Osteocyte (in vitro differentiated cells): ENCODE results near the gene IGHMBP2. TPM values are rescaled to one million over a fixed set of nuclear protein-coding genes. Genes with fewer than 3 reads are reported as not detected.

Experiments
- DNase-seq: peaks from one replicate; pipeline ENCODE4 v3.0.0; 2021; ENCODE audit warnings: mixed read lengths; ENCODE audit not compliant: unreplicated experiment; ENCODE audit errors: extremely low spot score
- H3K27ac Mint-ChIP-seq: one replicate; pipeline ENCODE4 v1.8.0; 2021; ENCODE audit warnings: mild to moderate bottlenecking, mixed read lengths; ENCODE audit not compliant: unreplicated experiment
- H3K27me3 Mint-ChIP-seq: one replicate; pipeline ENCODE4 v1.8.0; 2021; ENCODE audit warnings: mixed read lengths; ENCODE audit not compliant: unreplicated experiment
- H3K36me3 Mint-ChIP-seq: one replicate; pipeline ENCODE4 v1.8.0; 2021; ENCODE audit warnings: mixed read lengths; ENCODE audit not compliant: unreplicated experiment
- H3K4me1 Mint-ChIP-seq: one replicate; pipeline ENCODE4 v1.8.0; 2021; ENCODE audit warnings: mixed read lengths; ENCODE audit not compliant: unreplicated experiment
- H3K4me3 Mint-ChIP-seq: one replicate; pipeline ENCODE4 v1.8.0; 2021; ENCODE audit warnings: mild to moderate bottlenecking, moderate library complexity, mixed read lengths; ENCODE audit not compliant: unreplicated experiment
- H3K9me3 Mint-ChIP-seq: one replicate; pipeline ENCODE4 v1.8.0; 2021; ENCODE audit warnings: mixed read lengths; ENCODE audit not compliant: unreplicated experiment
- CTCF ChIP-seq: fragments of 200-600 bp; sonication (generic); IDR thresholded peaks from 2 replicates; pipeline ENCODE4 v1.5.0; 2021; ENCODE audit warnings: antibody characterized with exemption, mild to moderate bottlenecking, moderate library complexity
- total RNA-seq: library from RNA; stranded (reverse); gene quantifications from 2 replicates; pipeline ENCODE4 v1.2.1, GENCODE V29; 2021

IGHMBP2 gene
- total RNA-seq, 1 donor from 2014 or later, result 30.5 TPM

DNA sequence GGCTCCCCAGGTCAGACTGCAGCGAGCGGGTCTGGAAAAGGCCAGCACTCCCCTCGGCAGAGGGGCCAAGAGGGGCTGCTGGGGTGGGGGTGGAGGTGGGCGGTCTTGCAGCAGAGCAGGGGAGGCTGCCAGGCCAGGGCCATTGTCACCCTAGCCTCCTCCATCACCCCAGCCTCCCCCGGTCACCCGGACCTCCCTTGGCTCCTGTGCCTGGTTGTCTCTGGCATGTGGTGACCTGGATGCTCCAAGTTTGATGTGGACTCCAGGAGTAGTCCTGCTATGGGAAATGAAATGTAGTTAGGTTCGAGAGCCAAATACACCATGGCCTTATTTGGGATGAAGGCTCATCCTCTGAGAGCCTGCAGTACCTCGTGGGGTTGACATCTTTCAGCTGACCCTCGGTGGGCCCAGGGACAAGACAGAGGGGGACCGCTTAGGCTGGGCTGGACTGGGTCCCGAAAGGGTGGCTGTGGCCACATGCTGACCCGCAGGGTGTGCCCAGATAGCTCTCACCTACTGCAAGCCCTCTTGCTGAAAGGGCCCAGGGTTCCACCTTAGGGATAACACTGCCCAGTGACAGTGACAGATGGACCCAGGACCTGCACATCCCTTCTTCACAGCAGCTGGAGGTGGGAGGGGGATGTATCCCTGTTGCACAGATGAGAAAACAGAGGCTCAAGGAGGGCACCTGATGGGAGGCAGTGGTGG is 53.0 kb downstream of the IGHMBP2 start:
- Mint-ChIP-seq H3K4me1 (no peaks in the 10 kb centered on the region), H3K36me3 (no peaks in the 10 kb centered on the region), H3K4me3 (no peak overlapping the region), H3K27ac (no peak overlapping the region), H3K9me3 (no peaks in the 10 kb centered on the region), H3K27me3 (no peaks in the 10 kb centered on the region)
- DNase-seq, result no peak
- no peak for TF ChIP-seq CTCF

DNA sequence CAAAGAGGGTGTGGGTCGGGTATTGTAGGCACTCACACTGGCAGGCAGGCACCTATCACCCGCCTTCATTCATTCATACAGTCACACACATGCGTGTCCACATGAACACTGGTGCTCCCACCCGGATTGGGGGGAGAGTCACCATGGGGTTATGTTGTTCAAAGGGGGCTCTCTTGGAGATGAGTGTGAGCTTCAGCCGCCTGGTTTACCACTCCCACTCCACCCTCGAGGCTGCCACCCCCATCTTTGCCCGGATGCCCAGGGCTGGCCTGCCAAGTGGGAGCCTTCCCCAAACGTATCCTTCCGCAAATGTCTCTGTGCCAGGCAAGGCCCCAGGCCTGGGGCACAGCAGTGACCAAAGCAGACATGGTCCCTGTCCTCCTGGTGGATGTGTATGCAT is 54.5 kb downstream of the IGHMBP2 start:
- no peak for TF ChIP-seq CTCF
- Mint-ChIP-seq H3K9me3 (no peaks in the 10 kb centered on the region), H3K36me3 (no peaks in the 10 kb centered on the region), H3K4me3 (no peak overlapping the region), H3K4me1 (no peaks in the 10 kb centered on the region), H3K27ac (no peak overlapping the region), H3K27me3 (peaks cover 6% of the 10 kb centered on the region)
- DNase-seq, result no peak

DNA sequence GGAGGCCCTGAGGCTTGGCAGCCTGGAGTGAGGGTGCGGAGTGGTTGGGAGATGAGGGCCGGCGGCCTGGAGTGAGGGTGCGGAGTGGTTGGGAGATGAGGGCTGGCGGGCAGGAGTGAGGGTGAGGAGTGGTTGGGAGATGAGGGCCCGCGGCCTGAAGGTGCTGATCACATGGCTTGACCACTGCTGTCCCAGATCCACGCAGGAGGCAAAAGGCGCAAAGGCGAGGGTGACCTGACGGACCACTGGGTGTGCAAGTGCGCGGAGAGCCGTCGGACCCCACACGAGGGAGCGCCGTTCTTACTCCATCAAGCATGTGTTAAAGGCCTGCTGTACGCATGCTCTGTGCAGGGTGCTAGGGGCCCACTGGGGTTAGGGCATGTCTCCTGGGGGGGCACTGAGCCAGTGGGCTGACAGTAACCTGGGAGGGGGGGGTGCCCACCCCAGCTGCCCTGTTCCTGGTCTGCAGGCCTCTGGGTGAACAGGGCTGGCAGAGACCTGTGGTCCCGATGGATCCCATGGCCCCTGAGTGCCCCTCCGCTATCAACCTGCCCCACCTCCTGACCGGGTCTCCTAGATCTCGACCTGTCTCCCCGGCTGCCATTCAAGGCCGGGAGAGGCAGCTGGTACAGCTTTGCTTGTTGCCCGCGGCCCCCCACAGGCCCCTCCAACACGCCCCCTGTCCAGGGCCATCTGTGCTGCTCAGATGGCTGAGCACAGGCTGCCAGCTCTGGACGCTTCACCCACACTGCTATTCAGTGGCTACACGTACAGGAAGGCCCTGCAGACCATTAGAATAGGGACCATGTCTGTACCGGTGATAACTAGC is 56.0 kb downstream of the IGHMBP2 start:
- H3K36me3 Mint-ChIP-seq, result no peaks in the 10 kb centered on the region
- TF ChIP-seq CTCF, result no peak
- no peaks in the 10 kb centered on the region for H3K9me3 Mint-ChIP-seq
- peaks cover 9% of the 10 kb centered on the region for H3K27me3 Mint-ChIP-seq
- no peak for DNase-seq
- H3K4me3 Mint-ChIP-seq, result no peak overlapping the region
- H3K27ac Mint-ChIP-seq, result no peak overlapping the region
- H3K4me1 Mint-ChIP-seq, result no peaks in the 10 kb centered on the region

DNA sequence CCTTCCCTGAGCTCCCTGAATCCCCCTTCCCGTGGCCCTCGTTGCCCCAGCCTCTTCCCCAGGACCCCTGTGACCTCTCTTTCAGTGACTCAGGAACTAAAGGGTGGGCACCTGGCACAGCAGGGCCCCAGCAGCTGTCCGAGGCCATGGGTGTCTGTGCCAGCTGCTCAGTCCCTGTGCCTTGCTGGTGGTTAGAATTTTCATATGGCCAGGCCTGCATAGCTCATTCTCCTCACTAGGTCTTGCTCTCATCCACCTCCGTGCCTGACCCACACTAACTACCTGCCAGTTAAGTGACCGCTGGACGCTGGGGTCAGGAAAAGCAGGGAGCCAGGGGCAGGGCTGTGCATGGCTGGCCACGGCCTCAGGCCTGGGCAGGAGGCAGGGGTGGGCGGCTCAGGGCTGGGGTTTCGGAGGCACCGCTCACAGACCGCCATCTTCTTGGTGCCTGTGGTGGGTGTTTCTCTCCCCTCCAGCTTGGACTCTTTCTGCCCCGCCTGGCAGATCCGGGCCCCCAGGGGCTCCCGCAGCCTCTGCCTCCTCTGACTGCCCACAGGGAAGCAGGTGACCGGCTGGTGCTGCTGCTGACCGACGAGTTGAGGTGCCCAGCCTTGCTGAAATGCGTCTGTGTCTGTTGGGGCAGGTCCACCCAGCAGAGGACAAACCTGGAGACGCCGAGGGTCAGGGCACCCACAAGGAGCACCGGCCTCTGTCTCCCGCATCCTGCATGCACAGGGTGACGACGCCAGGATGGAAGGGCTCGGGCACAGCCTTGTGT is 56.8 kb downstream of the IGHMBP2 start:
- Mint-ChIP-seq H3K36me3 (no peaks in the 10 kb centered on the region), H3K27ac (no peak overlapping the region), H3K4me1 (no peaks in the 10 kb centered on the region), H3K9me3 (no peaks in the 10 kb centered on the region), H3K27me3 (peaks cover 9% of the 10 kb centered on the region), H3K4me3 (no peak overlapping the region)
- TF ChIP-seq CTCF, result no peak
- no peak for DNase-seq
